EH (cell line): ENCODE data around the gene FAM124B.

ENCODE experiments used
- DNase-seq: peaks from one replicate; pipeline ENCODE4 v3.0.0-alpha.2; 2015; ENCODE audit warnings: low read depth

Gene FAM124B

DNA sequence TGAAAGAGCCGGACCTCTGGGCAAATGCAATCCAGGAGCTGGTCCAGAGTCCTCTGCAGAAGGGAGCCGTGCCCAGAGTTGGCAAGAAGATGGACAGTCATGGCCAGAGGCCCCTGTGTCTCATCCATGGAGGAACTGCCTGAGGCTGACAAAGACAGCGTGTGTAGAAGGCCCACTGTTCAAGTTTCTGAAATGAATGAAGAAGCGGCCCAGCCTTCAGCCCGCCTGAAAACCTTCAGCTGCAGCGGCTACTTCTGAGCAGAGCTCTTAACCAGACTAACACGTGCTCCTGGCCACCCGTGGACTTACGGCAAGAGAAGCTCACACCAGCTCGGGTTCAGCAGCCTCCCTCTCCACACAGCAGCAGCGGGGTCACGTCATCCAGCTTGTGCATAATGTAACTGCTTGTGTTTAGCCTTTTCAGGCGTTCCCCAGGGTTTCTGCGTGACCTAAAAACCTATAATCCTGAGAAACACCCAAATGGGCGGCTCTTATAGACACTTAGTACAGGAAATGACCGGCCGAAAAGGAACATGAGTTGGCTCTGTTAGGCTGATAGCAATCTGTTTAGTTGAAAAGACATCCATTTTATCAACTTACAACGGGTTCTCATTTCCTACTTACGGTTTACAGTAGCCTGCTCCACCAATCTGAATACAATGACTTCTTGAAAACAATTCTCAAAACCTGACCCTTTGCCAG lies at the start of gene FAM124B:
TSS of gene FAM124B (minus strand) at position 467 of the 702 bp plus-strand sequence. CDS start at position 128, 339 bp downstream.
- DNase-seq, result peak; percentile 73

GRCh38 chr2:224449212-224450147 lies 47.6 kb upstream of the FAM124B start:
- peak; percentile 33 for DNase-seq

DNA sequence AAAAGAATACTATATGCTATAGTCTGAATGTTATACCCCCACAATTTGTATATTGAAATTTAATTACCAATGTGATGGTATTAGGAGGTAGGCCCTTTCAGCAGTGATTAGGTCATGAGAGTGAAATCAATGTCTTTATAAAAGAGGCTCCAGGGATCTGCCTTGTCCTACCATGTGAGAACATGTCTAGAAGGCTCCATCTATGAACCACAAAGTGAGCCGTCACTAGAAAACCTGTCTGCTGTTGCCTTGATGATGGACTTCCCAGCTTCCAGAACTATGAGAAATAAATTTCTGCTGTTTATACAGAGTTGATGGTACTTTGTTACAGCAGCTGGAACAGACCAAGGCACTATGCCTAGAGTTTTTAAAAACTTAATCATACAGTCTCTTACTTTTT lies 46.3 kb upstream of the FAM124B start:
- no peak for DNase-seq

GRCh38 chr2:224444783-224445182 lies 42.9 kb upstream of the FAM124B start:
- no peak for DNase-seq

DNA sequence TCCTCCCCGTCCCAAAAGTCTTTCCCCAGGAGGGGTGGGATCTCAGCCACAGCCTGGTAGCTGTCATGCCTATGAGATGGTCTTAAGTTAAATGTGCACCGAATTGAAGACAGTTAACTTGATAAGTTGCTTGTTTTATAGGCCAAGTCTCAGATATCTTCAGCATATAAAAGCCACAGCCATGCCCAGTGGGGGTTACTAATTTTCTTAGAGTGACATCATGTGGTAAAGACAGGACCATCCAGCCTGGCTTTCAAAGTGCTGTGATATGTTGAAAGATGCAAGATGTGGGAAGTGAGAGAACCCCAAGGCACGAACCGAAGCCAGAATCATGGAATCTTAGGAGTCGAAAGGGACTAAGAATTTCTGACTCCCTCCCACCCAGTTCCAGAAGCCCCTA lies 42.1 kb upstream of the FAM124B start:
- DNase-seq, result peak; percentile 18

- DNase-seq, result peak; percentile 40
Observed at GRCh38 chr2:224442071-224442967, 40.4 kb upstream of the FAM124B start.

GRCh38 chr2:224440988-224441387 lies 39.1 kb upstream of the FAM124B start:
- no peak for DNase-seq

DNA sequence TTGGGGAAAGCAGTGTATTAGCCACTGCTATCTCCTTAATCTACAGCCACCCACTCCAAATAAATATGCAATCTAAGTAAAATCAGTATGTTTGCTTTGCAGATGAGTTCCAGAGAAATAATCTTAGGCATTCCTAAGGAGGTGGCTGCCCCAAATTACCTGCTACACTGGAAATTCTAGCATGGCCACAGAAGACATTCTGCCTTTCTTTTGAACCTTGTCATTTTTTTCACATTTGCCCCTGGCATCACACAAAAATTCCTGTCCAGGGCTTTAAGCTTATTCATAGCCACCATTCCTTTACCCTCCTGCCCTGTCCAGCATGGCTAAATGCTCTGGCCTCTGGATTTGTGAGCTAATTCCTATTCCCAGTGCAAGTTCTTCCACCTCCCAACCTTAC lies 36.8 kb upstream of the FAM124B start:
- no peak for DNase-seq

DNA sequence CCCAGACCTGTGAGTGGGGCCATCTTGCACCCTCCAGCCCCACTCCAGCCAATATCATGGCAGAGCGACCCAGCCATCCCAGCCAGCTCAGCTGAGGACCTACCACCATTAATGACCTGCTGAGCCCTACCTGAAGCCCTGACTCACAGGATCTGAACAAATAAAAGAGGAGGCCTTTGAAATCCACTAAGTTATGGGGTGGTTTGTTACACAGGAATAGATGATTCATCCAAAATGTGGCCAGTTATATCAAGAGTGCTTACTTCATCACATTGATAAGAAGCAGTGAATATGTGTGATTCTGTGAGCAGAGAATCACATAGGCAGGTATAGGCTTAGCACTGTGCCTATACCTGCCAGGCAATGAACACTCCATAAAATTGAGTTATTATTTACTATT lies 34.7 kb upstream of the FAM124B start:
- no peak for DNase-seq

DNA sequence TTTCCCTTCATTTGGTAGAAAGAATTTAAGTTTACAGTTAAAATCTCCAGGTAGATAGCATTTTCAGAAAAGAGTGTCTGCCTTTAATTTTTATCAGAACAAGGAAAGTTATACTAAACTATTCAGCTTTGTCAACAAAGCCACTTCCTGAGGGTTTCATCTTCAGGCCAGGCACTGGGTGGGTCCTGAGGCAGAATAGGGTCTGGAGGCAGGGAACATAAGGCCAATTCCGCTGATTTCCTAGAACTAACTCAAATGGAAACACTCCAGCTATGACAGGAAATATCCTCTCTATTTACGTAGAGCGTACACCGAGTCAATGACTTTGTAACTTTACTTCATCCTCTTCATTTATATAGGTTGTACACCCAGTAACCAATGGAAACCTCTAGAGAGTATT lies 32.7 kb upstream of the FAM124B start:
- no peak for DNase-seq

GRCh38 chr2:224433442-224433841 lies 31.5 kb upstream of the FAM124B start:
- no peak for DNase-seq

- no peak for DNase-seq
Observed at GRCh38 chr2:224432003-224432579, 30.2 kb upstream of the FAM124B start.

GRCh38 chr2:224429441-224429810 lies 27.5 kb upstream of the FAM124B start:
- no peak for DNase-seq

DNA sequence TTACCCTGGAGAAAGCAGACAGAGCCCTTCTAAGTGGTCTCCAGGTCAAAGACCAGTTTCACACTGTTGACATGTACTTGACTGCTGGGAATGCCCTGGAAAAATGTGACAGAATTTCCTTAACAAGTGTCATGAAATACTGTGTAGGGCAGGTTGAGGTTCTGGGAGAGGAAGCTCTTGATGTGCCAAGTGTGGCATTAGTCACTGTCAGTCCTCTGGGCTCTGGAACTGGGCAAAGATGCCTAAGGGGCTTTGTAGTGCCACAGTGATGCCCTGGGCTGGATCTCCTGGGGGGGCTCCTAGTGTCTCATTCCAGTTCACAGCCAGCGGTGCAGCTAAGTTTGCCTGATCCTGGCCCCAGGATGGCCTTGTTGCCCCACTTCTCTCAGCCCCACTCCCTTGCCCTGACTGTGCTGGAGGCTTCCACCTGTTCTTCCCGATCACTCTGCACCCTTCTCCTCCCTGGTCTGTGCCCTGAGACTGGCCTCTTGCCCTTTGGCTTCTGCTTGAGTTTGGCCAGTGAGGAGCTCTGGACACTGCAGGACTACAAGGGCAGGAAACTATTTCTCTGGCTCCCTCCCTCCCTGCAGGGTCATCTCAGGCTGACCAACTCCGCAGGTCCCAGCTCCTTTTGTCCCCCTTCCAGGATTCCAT lies 27.0 kb upstream of the FAM124B start:
- DNase-seq, result no peak

DNA sequence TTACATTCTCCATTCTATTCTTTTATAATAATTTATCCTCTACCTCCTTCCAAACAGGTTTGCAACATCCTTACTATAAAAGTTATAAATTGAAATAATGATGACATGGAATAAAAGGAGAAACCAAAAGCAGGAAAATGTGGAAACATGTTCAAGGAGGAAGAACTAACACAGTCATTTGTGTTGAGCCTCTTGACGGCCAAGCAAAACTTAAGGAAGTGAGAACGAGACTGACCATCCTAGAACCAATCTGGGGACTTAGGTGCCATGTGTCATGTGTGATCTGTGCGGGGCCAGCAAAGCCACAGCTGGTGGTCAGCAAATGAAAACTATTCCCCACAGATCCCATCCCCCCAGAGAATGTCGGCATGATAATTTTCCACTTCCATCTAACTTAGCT lies 25.6 kb upstream of the FAM124B start:
- DNase-seq, result no peak

GRCh38 chr2:224426656-224427055 lies 24.7 kb upstream of the FAM124B start:
- DNase-seq, result no peak

GRCh38 chr2:224421065-224421464 lies 19.2 kb upstream of the FAM124B start:
- DNase-seq, result no peak

- no peak for DNase-seq
Observed at GRCh38 chr2:224417947-224418346, 16.0 kb upstream of the FAM124B start.

- no peak for DNase-seq
Observed at GRCh38 chr2:224417361-224417729, 15.4 kb upstream of the FAM124B start.

DNA sequence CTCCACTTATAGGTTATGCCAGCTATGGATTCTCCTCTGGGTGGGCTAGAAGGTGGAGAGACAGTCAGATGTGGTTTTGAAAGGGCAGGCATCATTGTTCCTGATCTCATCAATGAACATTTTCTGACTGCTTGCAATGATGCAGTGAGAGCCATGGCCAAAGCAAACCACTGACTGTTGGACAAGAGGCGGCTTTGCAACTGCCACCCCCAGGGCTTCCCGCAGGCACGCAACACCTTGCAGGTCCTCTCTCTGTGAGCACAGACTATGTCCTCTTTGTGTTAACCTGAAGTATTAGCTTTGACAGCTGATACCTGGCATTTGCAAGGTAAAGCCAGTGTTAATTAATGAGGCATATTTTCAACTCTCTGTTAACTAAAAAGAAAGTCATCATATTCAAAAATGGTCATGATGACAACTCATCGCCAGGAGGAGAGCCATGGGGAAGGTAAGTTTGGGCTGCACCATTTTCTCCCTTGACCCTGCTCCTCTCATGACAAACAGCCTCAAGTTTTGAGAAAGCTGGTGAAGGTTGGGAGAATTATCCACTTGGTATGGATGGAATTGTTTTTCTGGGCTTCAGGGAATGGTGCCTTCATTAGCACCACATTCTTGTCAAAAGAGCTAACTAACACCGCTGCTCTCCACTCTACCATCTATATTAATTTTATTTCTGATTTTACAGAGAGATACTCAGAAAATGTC lies 14.9 kb upstream of the FAM124B start:
- no peak for DNase-seq

- no peak for DNase-seq
Observed at GRCh38 chr2:224413381-224413780, 11.5 kb upstream of the FAM124B start.
